ENCODE measurements around the gene PRX.
"Not testable (repeated sequence)": the region's sequence is repeated elsewhere in the genome, so short reads cannot be mapped to it uniquely, and the experiment has no call there.

The PRX gene

DNA sequence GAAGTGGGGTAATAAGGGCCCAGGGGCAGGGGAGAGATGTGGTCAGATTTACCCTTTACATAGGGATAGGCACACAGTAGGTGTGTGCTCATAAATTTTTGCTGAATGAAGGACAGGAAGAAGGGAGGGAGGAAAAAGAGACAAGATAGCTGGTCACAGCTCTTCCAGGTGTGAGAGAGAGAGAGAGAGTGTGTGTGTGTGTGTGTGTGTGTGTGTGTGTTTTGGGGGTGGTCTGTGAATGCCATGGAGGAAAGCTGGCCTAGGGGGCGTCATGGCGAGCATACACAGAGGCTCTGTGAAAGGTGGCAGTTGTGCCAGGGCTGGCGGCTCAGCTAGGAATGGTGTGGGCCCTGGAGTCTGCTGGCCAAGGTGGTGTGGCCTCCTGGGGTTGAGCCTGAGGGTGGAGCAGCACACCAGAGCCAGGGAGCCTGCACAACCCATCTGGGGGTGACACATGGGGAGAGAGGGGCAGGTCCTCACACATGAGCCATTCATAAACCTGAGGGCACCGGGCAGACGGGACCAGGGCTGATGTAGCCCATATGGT is 6.0 kb upstream of the PRX start:
- no peak overlapping the region for H3K4me3 ChIP-seq (ENCODE audit: low read length)
- no peak for DNase-seq (ENCODE audit: low read depth, low spot score)

DNA sequence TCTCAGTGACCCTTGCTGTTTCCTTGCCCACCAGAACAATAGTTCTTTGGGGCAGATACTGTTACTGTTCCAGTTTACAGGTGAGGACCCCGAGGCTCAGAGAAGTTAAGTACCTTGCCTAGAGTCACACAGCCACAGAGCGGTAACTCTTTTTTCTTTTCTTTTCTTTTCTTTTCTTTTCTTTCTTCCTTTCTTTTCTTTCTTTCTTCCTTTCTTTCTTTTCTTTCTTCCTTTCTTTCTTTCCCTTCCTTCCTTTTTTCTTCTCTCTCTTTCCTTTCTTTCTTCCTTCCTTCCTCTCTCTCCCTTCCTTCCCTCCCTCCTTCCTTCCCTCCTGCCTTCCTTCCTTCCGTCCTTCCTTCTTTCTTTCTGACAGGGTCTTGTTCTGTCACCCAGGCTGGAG is 4.9 kb upstream of the PRX start:
- no peak for DNase-seq (ENCODE audit: low read depth, low spot score)
- no peak overlapping the region for H3K4me3 ChIP-seq (ENCODE audit: low read length)

DNA sequence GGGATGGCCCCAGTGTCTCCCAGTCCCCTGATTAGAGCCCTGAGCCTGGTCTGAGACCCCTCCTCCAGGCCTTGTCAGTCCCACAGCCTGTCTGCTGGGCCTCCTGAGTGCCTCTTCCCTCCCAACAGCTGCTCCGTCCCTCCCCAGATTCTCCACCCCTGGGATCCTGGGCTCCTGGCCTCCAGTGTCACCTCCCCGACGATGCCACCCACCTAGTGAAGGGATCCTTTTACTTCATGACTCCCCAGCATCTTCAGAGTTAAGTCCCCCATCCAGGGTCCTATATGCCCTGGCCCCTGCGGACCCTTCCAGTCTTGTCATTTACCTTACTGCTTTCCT is 4.4 kb upstream of the PRX start:
- no peak overlapping the region for H3K4me3 ChIP-seq (ENCODE audit: low read length)
- DNase-seq (ENCODE audit: low read depth, low spot score), result no peak

DNA sequence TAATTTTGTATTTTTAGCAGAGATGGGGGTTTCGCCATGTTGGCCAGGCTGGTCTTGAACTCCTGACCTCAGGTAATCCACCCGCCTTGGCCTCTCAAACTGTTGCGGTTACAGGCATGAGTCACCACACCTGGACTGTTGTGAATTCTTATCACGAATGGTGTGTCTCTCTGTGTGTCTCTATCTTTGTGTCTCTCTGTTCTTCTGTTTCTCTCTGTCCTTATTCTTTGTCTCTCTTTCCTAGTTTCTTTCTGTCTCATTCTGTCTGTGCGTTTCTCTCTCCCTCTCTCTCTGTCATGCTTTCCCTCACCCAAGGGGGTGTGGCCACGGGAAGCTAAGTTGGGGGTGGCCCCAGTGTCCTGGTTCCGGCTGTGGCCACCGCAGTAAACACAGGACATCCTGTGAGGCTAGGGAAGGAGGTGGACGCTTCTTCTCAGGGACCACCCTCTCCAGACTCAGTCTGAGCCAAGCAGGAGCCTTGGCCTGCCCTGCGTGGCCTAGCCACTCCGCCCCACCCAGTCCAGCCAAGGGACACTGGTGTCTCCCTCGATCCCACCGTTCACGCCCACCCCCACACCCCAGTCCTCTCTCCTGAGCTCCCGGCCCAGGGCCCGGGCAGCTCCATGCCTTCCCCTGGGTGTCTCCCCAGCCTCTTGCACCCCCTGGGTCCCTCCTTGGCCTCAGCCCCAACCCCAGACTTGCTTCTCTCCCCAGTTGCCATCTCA is 3.9 kb upstream of the PRX start:
- DNase-seq (ENCODE audit: low read depth, low spot score), result no peak
- no peak overlapping the region for H3K4me3 ChIP-seq (ENCODE audit: low read length)

DNA sequence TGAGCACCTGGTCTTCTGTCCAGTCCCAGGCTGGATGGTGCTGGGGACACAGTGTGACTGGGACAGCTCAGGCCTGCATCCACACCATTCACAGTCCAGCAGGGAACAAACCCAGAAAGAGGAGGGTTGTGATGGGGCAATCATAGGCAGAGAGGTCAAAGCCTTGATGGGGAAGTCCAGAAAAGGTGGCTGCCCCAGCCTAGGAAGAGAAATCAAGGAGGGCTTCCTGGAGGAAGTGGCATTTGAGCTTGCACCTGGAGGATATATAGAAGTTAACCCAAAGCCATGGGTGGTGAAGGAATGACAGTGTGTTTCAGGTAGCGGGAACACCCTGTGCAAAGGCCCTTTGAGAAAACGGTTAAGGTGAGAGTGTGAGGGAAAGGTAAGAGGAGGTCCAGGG is 2.6 kb upstream of the PRX start:
- no peak for DNase-seq (ENCODE audit: low read depth, low spot score)

DNA sequence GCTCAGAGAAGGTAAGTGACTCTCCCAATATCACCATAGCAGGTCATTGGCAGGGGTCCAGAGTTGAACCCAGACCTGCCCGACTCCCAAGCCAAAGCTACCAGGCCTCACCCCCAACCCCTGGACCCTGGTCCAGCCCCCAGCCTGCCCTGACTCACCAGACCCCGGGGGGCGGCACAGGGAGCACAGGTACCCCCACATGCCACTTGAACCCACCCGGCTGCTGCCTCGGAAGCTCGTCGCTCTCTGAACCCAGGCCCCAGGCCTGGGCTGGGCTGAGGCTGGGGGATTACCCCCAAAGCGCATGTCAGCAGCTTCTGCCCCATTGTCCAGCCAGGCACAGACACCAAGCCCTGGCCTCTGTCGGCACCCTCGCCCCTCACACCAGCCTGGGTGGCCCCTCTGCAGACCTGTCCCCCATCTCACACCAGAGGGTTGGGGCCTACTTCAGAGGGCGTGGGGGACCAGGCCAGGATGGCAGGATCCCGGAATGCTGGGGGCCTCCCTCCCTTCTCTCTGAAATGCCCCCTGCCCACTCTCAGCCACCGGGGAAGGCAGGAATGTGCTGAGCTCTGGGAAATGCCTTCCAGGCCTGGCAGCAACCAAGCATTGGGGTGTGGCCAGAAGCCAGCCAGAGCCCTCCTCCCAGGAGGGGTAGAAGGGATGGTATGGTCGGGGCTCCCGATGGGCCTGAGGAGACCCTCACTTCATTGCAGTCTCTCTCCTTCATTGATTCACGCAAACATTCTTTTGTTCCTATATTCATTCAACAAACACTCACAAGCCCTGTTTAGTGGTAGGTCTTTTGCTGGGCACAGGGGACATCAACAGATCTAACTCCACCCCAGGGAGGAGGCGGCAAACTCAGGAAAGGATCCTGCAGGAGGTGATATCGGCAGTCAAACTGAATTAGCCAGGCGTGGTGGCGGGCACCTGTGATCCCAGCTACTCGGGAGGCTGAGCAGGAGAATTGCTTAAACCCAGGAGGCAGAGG is 1.7 kb upstream of the PRX start:
- H3K4me3 ChIP-seq (ENCODE audit: low read length), result no peak overlapping the region

More for the DNA sequence above, 2.6 kb upstream of the PRX start:
- no peak overlapping the region for H3K4me3 ChIP-seq (ENCODE audit: low read length)

DNA sequence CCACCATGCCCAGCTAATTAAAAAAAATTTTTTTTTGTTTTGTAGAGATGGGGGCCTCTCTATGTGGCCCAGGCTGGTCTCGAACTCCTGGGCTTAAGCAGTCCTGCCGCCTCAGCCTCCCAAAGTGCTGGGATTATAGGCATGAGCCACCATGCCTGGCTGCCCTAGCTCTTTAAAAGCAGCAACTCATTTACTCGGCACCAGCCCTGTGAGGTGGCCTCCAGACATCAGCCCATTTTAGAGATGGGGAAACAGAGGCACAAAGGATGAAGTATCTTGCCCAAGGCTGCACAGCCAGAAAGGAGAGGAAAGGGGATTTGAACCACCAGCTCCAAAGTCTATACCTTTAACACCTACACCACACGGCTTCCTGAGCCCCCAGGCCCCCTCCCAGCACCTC is 312 bp downstream of the PRX start:
- no peak for DNase-seq (ENCODE audit: low read depth, low spot score)

More for the DNA sequence above, 1.7 kb upstream of the PRX start:
- no peak for DNase-seq (ENCODE audit: low read depth, low spot score)

DNA sequence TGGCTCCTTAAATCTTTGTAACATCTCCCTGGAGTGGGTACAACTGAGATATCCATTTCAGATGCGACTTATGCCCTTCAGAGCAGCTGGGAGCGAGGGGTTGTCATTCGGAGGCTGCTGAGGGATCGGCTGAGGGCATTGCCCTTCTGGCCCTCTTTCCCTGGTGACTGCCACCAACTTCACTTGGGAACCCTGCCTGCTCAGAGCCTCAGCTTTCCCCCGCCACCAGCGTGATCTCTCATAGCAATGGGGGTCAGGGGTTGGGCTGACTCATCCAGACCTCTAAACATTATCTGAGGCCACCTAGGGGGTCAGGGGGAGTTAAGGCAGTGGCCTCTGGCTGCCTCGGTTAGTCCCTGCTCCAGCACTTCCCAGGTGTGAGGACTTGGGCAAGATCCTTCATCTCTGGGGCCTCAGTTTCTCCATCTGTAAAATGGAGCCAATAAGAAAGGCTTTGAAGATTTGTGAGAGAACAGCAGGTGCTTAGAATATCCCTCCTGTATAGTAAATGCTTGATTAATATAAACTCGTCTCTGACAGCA is 1.1 kb downstream of the PRX start:
- no peak overlapping the region for H3K4me3 ChIP-seq (ENCODE audit: low read length)
- DNase-seq (ENCODE audit: low read depth, low spot score), result no peak

More for the DNA sequence above, 312 bp downstream of the PRX start:
- H3K4me3 ChIP-seq (ENCODE audit: low read length), result no peak overlapping the region

DNA sequence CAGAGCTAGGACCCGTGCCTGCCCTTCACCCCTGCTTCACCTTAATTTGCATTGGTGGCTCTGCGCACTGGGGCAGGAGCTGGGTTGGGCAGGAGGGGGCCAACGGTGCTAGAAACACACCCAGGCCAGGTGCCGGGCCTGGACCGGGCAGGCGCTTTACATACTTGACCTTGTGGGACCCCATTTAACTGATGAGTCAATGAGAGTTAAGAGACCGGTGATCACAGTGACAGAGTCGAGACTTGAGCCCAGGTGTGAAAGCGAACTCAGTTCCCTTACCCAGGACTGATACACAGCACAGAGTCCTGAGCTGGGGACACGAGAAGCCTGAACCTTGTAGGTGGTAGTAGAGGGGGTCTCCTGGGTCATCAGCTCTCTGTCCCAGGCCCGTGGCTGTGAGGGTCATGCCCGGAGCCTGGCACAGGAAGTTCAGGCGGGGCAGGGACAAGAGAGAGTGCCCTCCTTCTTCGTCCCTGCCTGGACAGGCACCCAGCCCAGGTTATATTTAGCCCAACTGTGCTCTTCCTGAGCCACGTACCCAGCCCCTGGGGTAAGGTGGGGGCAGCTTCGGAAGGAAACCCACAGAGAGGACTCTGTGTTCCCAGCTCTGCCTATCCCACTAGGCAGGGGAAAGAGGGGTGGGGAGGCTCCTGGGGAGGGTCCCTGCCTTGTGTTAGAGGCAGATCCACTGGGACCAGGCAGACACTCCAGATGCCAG is 1.9 kb downstream of the PRX start:
- no peak overlapping the region for H3K4me3 ChIP-seq (ENCODE audit: low read length)
- DNase-seq (ENCODE audit: low read depth, low spot score), result no peak

DNA sequence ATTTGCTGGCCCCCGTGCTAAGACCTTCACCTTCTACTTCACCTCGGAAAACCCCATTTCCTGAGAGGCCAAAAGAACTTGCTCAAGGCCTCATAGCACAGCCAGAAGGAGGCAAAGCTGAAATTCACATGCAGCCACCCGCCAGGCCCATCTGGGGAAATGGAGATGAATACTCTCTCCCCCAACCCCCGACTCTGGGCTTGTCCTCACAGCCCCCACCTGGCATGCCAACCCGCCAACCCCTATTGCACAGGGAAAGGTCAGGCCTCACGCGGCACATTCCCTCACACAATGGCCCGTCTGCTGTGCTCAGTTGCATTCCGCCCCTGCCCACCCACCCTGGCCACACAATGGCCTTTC is 3.2 kb downstream of the PRX start:
- no peak for DNase-seq (ENCODE audit: low read depth, low spot score)
- H3K4me3 ChIP-seq (ENCODE audit: low read length), result no peak overlapping the region

DNA sequence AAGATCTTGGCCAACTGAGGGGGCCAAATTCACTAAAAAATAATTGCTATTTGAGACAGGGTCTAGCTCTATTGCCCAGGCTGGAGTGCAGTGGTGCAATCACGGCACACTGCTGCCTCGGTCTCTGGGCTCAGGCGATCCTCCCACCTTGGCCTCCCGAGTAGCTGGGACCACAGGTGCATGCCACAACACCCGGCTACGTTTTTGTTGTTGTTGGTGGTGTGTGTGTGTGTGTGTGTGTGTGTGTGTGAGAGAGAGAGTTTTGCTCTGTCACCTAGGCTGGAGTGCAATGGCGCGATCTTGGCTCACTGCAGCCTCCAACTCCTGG is 4.6 kb downstream of the PRX start:
- not testable (repeated sequence) for DNase-seq (ENCODE audit: low read depth, low spot score); H3K4me3 ChIP-seq (ENCODE audit: low read length)

DNA sequence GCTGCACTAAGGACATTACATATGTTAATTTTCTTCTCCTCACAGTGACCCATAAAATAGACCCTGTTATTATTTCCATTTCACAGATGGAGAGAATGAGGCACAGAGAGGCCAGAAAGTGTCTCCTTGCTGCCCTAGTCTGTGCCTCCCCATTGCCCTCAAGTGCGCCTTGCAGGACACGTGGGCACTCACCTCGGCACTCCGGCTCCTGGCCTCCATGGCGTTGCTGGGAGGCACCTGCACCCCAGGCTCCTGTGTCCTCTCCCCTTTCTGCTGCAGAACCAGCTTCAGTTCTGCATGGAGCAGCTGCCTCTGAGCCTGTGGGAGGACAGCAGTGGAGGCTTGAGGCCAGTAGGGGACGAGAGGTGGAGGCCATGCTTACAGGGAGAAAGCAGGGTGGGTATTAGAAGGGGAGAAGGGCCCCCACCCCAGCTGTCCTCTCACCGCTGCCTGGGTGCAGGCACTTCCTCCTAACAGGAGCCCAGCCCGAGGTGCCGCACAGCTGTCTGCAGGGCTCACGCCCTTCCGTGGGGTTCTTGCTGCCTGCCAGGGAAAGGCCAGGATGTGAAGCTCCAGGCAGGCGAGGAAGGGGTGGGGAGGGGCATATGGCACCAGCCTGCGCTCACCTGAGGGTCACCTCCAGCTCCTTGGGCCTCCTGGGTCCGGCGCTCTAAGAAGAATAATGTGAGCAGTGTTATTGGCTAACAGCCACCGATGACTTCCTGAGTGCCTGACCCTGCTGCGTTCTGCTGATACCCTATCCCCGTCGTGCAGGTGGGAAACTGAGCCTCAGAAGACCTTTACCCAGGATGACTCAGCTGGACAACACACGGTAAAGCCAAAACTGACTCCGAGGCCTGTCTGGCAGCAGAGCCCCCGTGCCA is 5.2 kb downstream of the PRX start:
- H3K4me3 ChIP-seq (ENCODE audit: low read length), result no peak overlapping the region
- DNase-seq (ENCODE audit: low read depth, low spot score), result no peak

DNA sequence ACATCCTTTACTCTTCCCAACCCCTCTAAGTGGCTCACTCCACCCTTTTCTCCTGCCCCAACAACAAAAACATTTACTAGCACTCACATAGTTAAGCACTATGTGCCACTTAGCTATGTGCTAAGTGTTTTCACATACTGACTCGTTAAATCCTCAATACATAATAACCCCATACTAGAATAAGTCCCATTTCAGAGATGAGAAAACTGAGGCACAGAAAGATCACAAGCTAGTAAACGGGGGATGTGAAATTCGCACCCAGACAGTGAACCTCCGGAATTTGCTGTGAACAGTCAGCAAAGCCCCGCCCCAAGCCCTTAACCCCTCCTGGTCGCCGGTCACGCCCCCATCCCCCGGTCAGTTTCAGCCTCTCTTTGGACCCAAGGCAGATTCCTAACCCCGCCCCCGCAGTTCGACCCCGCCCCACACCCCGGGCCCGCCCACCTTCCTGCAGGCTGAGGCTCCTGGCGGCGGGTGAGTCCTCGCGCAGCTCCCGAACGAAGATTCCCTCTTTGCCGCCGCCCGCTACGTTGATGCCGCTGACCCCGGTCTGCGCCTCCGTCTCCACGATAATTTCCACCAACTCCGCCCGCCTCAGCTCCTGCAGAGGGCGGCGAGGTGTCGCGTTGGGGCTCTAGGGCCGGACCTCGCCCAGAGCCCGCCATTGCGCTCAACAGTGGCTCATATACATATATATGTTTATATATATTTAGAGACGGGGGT is 9.8 kb downstream of the PRX start:
- peak; percentile 53 for DNase-seq (ENCODE audit: low read depth, low spot score)
- peak overlapping the region; percentile 64 for H3K4me3 ChIP-seq (ENCODE audit: low read length)

DNA sequence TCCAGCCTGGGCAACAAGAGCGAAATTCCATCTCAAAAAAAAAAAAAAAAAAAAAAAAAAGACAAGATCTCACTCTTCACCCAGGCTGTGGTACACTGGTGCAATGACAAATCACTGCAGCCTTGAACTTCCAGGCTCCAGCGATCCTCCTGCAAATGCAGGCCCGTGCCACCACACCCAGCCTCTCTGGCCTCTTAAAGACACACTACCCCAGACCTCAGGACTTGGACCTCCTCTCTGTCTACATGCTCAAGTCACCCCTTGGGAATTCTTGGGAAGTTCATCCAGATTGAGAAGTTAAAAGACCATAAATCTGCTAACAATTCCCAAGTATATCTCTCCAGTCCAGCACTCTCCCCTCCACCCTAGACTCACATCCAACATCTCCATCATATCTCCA is 12.6 kb downstream of the PRX start:
- H3K4me3 ChIP-seq (ENCODE audit: low read length), result no peak overlapping the region
- no peak for DNase-seq (ENCODE audit: low read depth, low spot score)

DNA sequence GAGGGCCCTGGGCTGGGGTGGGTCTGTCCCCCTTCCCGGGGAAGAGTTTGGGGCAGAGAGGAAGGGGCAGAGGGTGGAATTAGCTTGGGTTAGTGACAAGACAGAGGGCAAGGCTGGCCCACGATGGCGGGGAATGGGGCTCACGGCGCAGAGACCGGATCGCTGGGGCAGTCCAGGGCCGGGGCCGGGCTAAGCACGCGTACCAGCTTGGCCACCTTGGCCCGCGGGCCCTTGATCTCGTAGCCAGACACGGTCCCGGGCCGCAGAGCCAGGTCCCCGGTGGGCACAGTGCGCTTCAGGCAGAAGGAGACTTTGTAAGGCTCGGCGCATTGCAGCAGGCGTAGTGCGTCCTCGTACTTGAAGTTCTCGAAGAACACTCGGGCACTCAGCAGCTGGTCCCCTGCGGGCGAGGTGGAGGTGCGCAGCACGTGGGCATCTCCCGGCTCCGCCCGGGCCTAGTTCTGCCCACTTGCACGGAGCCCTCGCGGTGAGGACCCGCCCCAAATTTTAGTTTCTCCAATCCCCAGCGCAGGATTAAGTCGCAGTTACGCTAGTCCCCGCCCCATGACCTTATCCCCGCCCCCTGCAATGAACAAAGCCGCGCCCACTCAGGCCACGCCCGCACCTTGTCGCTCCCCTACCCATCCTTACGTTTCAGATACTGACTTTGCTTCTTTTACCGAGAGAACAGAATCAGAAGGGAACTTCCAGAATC is 14.6 kb downstream of the PRX start:
- no peak overlapping the region for H3K4me3 ChIP-seq (ENCODE audit: low read length)
- no peak for DNase-seq (ENCODE audit: low read depth, low spot score)

DNA sequence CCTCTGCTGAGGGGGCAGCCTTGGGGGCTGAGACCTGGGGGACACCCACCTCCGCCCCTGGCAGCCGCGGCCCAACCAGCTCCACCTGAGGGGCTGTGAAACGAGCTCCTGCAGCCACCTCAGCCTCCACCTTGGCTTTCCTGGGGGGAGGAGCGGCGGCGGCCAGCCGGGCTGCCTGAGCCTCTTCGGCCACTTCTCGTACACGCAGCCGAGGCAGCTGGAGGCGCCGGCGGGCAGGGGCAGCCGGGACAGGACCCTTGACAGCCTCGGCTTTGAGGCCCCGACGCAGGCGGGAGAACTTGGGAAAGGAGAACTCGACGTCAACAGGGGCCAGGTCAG is 15.6 kb downstream of the PRX start:
- DNase-seq (ENCODE audit: low read depth, low spot score), result no peak
- no peak overlapping the region for H3K4me3 ChIP-seq (ENCODE audit: low read length)

DNA sequence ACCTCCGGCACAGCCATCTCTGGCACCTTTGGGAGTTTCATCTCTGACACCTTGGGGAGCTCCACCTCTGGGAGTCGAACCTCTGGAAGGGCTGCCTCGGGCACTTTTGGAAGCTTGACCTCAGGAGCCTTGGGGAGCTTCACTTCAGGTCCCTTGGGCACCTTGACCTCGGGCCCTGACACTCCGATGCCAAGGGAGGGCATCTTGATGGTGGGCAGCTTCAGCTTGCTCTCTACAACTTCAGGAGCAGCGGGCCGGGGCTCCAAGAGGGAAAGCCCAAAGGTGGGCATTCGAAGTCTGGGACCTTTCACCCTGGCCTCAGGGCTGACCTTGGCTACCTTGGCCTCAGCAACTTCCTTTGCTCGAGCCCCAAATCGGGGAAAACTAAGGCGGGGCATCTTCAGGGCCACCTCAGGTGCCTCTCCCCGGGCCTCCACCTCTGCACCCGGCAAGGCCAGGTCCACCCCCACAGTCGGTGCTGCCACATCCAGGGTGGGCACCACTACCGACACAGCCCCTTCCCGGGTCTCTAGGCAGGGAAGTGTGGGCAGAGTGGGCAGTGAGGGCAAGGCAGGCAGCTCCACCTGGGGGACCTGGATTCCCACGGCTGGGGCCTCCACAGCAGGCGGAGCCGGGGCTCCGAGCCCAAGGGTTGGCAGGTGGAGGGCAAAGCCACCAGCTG is 16.2 kb downstream of the PRX start:
- no peak overlapping the region for H3K4me3 ChIP-seq (ENCODE audit: low read length)
- DNase-seq (ENCODE audit: low read depth, low spot score), result no peak
